T-helper 9 cell (primary cell): Measurements from ENCODE around the gene DRAM2.
"Not testable (repeated sequence)": the region's sequence is repeated elsewhere in the genome, so short reads cannot be mapped to it uniquely, and the experiment has no call there.

ENCODE experiments used
- DNase-seq: peaks from one replicate; pipeline ENCODE4 v3.0.0-alpha.2; 2020

DRAM2 gene

DNA sequence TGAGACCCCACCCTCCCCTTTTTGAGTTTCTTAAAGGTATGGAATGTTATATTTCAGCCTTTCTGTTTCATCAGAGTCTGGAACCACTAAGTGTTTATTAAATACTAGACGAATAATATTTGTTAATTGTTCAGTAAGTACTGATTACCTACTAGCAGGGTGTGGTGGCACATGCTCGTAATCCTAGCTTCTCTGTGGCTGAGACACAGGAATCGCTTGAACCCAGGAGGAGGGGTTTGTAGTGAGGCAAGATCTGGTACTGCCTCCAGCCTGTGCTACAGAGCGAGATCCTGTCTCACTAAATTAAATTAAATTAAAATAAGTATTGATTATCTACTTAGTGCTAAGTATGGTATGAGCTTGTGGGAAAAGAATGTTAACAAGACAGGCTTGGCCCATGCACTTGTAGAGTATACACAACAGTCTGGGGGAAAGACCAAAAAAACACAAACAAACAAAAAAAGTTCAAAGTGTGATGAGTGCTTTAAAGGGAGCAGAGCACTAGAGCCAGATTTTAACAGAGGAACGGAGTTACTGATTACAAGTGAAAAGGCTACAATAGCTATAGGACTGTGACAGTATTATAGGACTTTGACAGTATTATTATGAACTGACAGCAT lies 2.6 kb upstream of the DRAM2 start:
- DNase-seq, result no peak

DNA sequence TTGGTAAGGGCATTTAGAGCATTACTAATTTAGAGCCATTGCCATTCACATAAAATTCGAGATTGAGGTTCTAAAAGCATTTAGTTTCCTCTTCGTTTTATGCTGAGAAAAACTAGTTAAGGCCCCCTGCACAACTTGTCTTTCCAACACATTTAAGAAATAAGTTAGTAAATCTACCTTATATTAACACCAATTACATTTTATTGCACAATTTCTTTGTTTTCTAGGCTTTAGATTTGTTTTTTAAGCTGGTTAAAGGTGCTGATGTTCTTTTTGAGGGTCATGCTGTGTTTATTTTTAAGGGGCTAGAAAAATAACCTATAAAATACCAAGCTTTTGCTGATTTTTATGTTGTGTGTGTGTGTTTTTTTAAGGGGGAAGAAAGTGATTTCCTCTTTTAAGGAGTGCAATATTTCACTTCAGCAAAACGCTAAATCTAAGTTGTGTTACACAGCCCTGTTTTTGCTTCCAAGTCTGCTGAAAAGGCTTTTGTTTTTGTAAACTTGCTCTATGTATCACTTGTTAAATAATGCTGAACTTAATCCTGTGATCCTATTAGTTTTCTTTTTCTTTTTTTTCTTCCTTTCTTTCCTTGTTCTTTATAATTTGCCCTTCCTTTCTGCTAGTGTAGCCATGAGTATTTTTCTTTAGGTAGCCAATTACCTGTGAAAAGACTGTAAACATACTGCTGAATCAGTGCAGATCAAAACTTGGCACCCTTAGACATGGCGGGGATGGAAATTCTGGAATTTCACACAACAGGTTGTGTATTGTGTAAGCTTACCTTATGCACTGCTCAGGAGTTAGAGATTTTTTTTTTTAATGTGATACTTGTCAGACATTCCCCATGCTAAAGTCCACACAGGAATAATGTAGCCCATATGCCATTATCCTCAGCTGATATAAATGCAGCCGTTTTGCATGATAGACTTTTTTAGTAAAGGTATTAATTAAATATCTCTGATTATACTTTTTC lies 1.6 kb upstream of the DRAM2 start:
- DNase-seq, result no peak

DNA sequence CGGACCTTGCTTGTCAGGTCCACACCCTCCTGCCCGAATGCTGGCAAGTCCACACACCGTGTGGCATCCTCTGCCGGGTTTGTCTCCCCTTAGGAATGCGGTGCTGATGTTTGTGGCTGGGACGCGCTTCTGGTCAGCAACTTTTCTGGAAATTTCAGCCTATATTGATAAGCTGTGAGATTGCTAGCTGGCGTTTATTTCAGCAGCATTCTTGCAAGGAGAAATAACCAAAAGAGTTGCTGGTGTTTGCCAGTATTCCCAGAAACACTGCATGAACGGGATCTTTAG lies 731 bp upstream of the DRAM2 start:
- DNase-seq, result no peak

- peak; percentile 49 for DNase-seq
Observed at GRCh38 chr1:111139324-111139955, 453 bp downstream of the DRAM2 start.

- no peak for DNase-seq
Observed at GRCh38 chr1:111133866-111134265, 6.0 kb downstream of the DRAM2 start.

GRCh38 chr1:111131693-111132092 lies 8.2 kb downstream of the DRAM2 start:
- no peak for DNase-seq

DNA sequence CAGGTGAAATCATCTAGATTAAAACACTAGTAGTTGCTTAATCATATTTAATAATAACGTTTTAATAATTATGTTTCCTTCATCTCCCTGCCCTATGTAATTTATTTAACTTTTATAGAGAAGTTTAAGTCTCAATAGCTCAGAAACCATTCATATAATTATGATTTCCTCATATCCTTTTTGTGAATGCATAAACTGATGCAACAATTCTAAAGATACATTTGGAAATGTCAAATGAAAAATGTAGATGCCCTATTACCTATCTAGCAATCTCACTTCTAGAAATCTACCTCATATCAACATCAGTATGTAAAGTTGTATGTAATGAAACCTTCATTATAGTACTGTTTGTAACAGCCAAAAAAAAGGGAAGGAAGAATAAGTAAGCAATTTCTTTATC lies 10.5 kb downstream of the DRAM2 start:
- DNase-seq, result no peak

DNA sequence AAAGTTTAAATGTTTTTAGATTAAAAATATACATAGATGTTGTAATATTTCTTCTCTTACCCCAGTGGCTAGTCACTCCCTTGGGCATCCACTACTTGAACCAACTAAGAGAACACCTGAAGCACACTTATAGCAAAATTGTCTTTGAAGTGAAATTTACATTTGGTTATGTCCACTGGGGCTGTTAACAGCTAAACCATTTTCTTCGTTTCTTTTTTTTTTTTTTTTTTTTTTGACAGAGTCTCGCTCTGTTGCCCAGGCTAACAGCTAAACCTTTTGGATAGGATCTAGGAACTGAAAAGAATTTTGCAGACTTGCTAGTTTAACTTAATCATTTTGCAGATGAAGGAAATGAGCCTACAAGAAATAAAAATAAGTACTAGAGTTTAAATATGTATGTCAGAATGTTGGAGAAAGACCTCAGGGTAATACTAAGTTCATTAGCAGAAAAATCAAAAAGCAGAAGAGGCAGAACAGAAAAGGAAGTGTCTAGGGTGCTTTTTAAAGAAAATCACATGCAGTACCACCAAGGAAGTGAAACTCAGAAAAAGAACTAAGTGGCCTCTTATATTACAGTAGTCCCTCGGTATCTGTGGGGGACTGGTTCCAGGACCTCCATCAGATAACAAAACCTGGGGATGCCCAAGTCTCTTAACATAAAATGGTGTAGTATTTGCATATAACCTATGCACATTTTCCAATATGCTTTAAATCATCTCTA lies 11.8 kb downstream of the DRAM2 start:
- DNase-seq, result no peak

GRCh38 chr1:111126354-111126753 lies 13.5 kb downstream of the DRAM2 start:
- DNase-seq, result no peak

DNA sequence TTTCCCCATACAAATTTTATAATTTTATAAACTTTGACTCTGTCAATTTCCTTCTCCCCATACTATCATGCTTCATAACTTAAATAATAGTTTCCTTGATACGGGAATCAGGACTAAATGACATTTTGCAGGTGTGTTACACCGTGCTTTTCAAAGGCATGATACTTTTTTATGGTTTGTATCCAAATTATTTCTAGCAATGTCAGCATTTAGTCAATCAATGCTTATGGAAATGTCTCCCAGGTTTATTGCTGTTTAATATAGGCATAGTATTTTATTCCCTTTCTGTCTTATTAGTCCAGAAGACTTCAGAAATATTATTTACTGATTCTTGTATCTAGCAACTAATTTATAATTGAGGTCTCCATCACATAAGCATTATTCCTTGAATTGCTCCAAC lies 23.4 kb downstream of the DRAM2 start:
- DNase-seq, result no peak

GRCh38 chr1:111110197-111110899 lies 29.5 kb downstream of the DRAM2 start:
- DNase-seq, result no peak

DNA sequence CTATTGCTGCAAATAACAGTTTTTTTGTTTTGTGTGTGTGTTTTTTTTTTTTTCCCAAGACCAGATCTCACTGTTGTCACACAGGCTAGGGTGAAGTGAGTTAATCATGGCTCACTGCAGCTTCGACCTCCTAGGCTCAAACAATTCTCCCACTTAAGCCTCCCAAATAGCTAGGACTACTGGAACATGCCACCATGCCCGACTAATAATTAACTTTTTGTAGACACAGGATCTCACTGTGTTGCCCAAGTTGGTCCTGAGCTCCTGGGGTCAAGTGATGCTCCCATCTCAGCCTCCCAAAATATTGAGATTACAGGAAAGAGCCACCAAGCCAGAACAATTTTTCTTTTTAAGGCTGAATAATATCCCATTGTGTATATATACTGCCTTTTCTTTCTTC lies 34.9 kb downstream of the DRAM2 start:
- no peak for DNase-seq

GRCh38 chr1:111101854-111102642 lies 37.8 kb downstream of the DRAM2 start:
- no peak for DNase-seq

DNA sequence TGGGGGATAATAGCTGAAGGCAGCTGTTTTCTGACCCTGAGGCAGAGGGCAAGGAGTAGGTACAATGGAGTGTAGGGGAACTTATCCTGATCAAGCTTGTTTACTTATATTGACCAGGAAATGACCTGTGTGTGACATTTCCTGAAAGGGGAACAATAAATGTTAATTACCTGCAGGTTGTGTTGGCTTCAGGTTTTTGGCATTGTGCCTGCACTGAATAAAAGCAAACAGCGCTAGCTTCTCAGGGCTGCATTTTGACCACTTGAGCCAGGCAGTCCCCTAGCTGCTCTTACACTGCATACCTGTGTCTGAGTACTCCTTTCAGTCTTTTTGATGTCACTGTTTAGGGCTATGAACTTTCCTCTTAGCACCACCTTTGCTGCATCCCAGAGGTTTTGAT lies 40.6 kb downstream of the DRAM2 start:
- no peak for DNase-seq

- no peak for DNase-seq
Observed at GRCh38 chr1:111097356-111098099, 42.4 kb downstream of the DRAM2 start.

- DNase-seq, result not testable (repeated sequence)
Observed at GRCh38 chr1:111095421-111095820, 44.5 kb downstream of the DRAM2 start.

- no peak for DNase-seq
Observed at GRCh38 chr1:111089638-111090037, 50.3 kb downstream of the DRAM2 start.

GRCh38 chr1:111085676-111086075 lies 54.2 kb downstream of the DRAM2 start:
- no peak for DNase-seq

DNA sequence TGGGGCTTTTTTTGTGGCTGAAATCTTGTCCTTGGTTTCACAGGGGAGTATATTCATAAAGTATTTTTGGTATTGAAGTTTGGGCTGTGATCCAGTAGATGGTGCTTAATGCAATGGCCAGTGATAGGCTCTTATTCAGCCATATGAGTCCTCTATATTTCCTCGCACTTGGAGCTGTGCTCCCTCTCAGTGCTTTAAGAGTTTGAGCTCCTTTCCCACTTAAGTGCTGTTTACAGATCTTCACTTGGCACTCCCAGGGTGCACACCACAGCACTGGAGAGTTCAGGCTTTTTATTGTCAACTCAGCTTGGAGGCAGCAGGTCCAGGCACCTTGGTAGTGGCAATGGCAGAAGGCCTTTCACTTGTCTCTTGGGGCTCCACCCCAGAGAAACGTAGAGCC lies 54.9 kb downstream of the DRAM2 start:
- DNase-seq, result no peak

DNA sequence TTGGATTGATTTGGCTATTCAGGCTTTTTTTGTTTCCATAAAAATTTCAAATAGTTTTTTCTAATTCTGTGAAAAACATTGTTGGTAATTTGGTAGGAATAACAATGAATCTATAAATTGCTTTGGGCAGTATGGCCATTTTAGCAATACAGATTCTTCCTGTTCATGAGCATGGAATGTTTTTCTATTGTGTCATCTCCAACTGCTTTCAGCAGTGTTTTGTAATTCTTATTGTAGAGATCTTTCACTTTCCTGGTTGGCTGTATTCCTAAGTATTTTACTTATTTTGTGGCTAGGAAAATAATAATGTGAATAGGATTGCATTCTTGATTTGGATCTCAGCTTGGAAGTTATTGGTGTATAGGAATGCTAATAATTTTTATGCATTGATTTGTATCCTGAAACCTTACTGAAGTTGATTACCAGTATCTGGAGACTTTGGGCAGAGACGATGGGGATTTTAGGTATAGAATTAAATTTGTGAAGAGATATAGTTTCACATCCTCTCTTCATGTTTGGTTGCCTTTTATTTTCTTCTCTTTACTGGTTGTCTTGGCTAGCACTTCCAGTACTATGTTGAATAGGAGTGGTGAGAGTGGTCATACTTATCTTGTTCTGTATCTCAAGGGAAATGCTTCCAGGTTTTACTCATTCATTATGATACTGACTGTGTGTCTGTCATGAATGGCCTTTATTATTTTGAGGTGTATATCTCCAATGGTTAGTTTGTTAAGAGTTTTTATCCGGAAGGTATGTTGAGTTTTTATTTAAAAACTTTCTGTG lies 57.3 kb downstream of the DRAM2 start:
- DNase-seq, result no peak
